HG03457 (cell line): Measurements from ENCODE around the gene AKAP3.

ENCODE experiments used
- ATAC-seq: cut with Tn5 transposase; IDR thresholded peaks from one replicate; pipeline ENCODE4 v1.9.1; 2021; ENCODE audit warnings: moderate number of reproducible peaks; ENCODE audit not compliant: unreplicated experiment

AKAP3 gene

GRCh38 chr12:4603421-4603820 is 45.4 kb downstream of the AKAP3 start:
- ATAC-seq: no peak

- ATAC-seq: no peak
Measured at GRCh38 chr12:4595881-4596280, 53.0 kb downstream of the AKAP3 start.

- no peak for ATAC-seq
Measured at GRCh38 chr12:4591180-4591687, 57.6 kb downstream of the AKAP3 start.

GRCh38 chr12:4589941-4590340 is 58.9 kb downstream of the AKAP3 start:
- ATAC-seq: no peak

- no peak for ATAC-seq
Measured at GRCh38 chr12:4588916-4589315, 59.9 kb downstream of the AKAP3 start.

- ATAC-seq: no peak
Measured at GRCh38 chr12:4587108-4587507, 61.7 kb downstream of the AKAP3 start.

GRCh38 chr12:4586500-4586899 is 62.4 kb downstream of the AKAP3 start:
- ATAC-seq: no peak

- no peak for ATAC-seq
Measured at GRCh38 chr12:4584896-4585295, 64.0 kb downstream of the AKAP3 start.

- ATAC-seq: no peak
Measured at GRCh38 chr12:4584281-4584680, 64.6 kb downstream of the AKAP3 start.

GRCh38 chr12:4580281-4580688 is 68.6 kb downstream of the AKAP3 start:
- no peak for ATAC-seq

GRCh38 chr12:4579305-4580102 is 69.3 kb downstream of the AKAP3 start:
- no peak for ATAC-seq

GRCh38 chr12:4572680-4573079 is 76.2 kb downstream of the AKAP3 start:
- no peak for ATAC-seq

- ATAC-seq: no peak
Measured at GRCh38 chr12:4569261-4569660, 79.6 kb downstream of the AKAP3 start.

GRCh38 chr12:4567073-4567881 is 81.6 kb downstream of the AKAP3 start:
- peak; percentile 49 for ATAC-seq

GRCh38 chr12:4566474-4566873 is 82.4 kb downstream of the AKAP3 start:
- no peak for ATAC-seq
